ENCODE data around the gene SFXN1. TPM values are rescaled to one million over a fixed set of nuclear protein-coding genes. Genes with fewer than 3 reads are reported as not detected.

SFXN1 gene
- total RNA-seq, 1 donor = 40.9 TPM

DNA sequence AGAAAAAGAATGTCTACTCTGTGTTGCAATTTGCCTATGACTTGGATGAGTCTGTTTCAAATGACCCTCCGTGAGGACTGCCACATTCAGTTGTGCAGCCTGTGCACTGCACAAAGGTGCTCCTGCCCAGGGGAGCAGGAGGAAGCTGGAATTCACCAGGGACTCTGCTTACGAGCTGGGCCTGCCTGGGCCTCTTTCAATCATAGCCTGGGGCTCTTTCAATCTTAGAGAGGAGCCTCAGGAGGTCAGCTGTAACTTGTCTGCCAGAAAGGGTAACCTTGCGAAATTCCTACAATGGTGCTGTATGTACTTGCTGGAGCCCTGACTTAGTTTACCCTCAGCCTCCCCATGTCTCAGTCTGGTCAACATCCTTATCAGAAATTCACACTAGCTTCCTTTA, 8.4 kb upstream of the SFXN1 start:
- no peak for DNase-seq (ENCODE audit: insufficient read length, low spot score, missing footprints)
- H3K9me3 ChIP-seq (ENCODE audit: low read depth, low read length) = no peaks in the 10 kb centered on the region
- TF ChIP-seq, protein P1, sequence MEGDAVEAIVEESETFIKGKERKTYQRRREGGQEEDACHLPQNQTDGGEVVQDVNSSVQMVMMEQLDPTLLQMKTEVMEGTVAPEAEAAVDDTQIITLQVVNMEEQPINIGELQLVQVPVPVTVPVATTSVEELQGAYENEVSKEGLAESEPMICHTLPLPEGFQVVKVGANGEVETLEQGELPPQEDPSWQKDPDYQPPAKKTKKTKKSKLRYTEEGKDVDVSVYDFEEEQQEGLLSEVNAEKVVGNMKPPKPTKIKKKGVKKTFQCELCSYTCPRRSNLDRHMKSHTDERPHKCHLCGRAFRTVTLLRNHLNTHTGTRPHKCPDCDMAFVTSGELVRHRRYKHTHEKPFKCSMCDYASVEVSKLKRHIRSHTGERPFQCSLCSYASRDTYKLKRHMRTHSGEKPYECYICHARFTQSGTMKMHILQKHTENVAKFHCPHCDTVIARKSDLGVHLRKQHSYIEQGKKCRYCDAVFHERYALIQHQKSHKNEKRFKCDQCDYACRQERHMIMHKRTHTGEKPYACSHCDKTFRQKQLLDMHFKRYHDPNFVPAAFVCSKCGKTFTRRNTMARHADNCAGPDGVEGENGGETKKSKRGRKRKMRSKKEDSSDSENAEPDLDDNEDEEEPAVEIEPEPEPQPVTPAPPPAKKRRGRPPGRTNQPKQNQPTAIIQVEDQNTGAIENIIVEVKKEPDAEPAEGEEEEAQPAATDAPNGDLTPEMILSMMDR (IDR thresholded peaks at IDR 0.05; ENCODE audit: extremely low read depth, low read depth, low read length) = no peak
- peaks cover 13% of the 10 kb centered on the region for H3K27me3 ChIP-seq (ENCODE audit: insufficient read depth, low read length)
- H4K20me1 ChIP-seq (ENCODE audit: insufficient read depth, low read length) = no peaks in the 10 kb centered on the region
- no peak overlapping the region for H3K4me2 ChIP-seq (ENCODE audit: insufficient read depth, low read length)
- H3K4me1 ChIP-seq (ENCODE audit: insufficient read depth, low read length) = no peaks in the 10 kb centered on the region
- H2AFZ ChIP-seq (ENCODE audit: low read length) = no peak overlapping the region
- no peak overlapping the region for H3K27ac ChIP-seq (ENCODE audit: low read depth, low read length)
- H3K79me2 ChIP-seq (ENCODE audit: insufficient read depth, low read length) = no peaks in the 10 kb centered on the region
- no peaks in the 10 kb centered on the region for H3K36me3 ChIP-seq (ENCODE audit: insufficient read depth, low read length)
- no peak overlapping the region for H3K4me3 ChIP-seq (ENCODE audit: insufficient read depth, low read length)

DNA sequence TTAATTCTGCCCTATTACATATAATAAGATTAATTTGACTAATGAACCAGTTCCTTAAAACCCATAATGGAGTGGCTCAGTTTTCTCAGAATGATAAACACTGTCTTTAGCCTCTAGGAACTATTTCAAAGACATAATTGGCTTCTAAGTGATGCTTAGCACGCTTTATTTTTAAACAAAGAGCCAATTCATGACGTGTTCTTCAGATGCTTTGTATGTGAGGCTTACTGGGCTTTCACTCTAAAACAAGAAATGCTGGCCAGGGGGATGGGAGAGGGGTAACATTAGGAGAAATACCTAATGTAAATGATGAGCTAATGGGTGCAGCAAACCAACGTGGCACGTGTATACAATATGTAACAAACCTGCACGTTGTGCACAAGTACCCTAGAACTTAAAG, 7.6 kb upstream of the SFXN1 start:
- no peaks in the 10 kb centered on the region for H4K20me1 ChIP-seq (ENCODE audit: insufficient read depth, low read length)
- H3K27me3 ChIP-seq (ENCODE audit: insufficient read depth, low read length) = peaks cover 13% of the 10 kb centered on the region
- no peak overlapping the region for H3K4me2 ChIP-seq (ENCODE audit: insufficient read depth, low read length)
- no peak for DNase-seq (ENCODE audit: insufficient read length, low spot score, missing footprints)
- TF ChIP-seq, protein P1 (IDR thresholded peaks at IDR 0.05; ENCODE audit: extremely low read depth, low read depth, low read length) = no peak
- H2AFZ ChIP-seq (ENCODE audit: low read length) = no peak overlapping the region
- no peak overlapping the region for H3K27ac ChIP-seq (ENCODE audit: low read depth, low read length)
- no peaks in the 10 kb centered on the region for H3K79me2 ChIP-seq (ENCODE audit: insufficient read depth, low read length)
- no peaks in the 10 kb centered on the region for H3K4me1 ChIP-seq (ENCODE audit: insufficient read depth, low read length)
- no peak overlapping the region for H3K4me3 ChIP-seq (ENCODE audit: insufficient read depth, low read length)
- H3K36me3 ChIP-seq (ENCODE audit: insufficient read depth, low read length) = no peaks in the 10 kb centered on the region
- no peaks in the 10 kb centered on the region for H3K9me3 ChIP-seq (ENCODE audit: low read depth, low read length)

DNA sequence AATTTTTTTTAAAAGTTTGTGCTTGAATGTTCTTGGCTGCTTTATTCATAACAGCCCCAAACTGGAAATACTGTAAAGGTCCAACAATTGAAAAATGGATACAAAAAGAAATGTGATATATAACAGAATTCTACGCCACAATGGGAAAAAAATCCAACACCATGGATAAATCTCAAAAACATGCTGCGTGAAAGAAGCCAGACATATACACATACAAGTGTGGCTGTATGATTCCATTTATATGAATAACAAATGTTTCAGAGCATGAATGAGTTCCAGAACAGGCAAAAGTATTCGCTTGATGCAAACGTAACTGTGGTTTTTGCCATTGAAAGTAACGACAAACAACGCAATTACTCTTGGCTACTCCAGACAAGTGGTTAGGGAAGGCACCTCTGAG, 7.2 kb upstream of the SFXN1 start:
- TF ChIP-seq, protein P1 (IDR thresholded peaks at IDR 0.05; ENCODE audit: extremely low read depth, low read depth, low read length) = no peak
- H3K9me3 ChIP-seq (ENCODE audit: low read depth, low read length) = no peaks in the 10 kb centered on the region
- H3K4me3 ChIP-seq (ENCODE audit: insufficient read depth, low read length) = no peak overlapping the region
- H2AFZ ChIP-seq (ENCODE audit: low read length) = no peak overlapping the region
- peaks cover 13% of the 10 kb centered on the region for H3K27me3 ChIP-seq (ENCODE audit: insufficient read depth, low read length)
- no peak overlapping the region for H3K27ac ChIP-seq (ENCODE audit: low read depth, low read length)
- no peaks in the 10 kb centered on the region for H4K20me1 ChIP-seq (ENCODE audit: insufficient read depth, low read length)
- no peak overlapping the region for H3K4me2 ChIP-seq (ENCODE audit: insufficient read depth, low read length)
- no peaks in the 10 kb centered on the region for H3K4me1 ChIP-seq (ENCODE audit: insufficient read depth, low read length)
- H3K79me2 ChIP-seq (ENCODE audit: insufficient read depth, low read length) = no peaks in the 10 kb centered on the region
- no peak for DNase-seq (ENCODE audit: insufficient read length, low spot score, missing footprints)
- no peaks in the 10 kb centered on the region for H3K36me3 ChIP-seq (ENCODE audit: insufficient read depth, low read length)

DNA sequence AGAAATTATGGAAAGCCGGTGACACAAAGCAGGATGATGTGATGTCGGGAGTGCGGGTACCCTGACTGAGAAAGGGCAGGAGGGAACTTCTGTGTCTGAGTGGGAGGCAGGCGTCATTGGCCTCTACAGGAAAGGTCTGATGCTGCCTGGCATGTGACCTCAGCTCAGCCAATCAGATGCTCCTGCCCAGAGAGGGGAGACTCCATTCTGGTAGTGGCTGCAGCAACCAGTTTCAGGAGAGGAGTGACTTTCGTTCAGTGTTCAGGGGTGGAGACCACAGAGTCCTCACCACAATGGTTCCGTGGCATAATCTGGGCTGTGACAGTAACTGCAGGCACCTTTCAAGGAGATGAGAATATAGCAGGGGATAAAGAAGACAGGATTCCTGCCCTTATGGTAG, 6.7 kb upstream of the SFXN1 start:
- Histone ChIP-seq H3K4me2 (ENCODE audit: insufficient read depth, low read length) (no peak overlapping the region), H3K9me3 (ENCODE audit: low read depth, low read length) (no peaks in the 10 kb centered on the region), H4K20me1 (ENCODE audit: insufficient read depth, low read length) (no peaks in the 10 kb centered on the region), H3K4me3 (ENCODE audit: insufficient read depth, low read length) (no peak overlapping the region), H3K79me2 (ENCODE audit: insufficient read depth, low read length) (no peaks in the 10 kb centered on the region), H3K36me3 (ENCODE audit: insufficient read depth, low read length) (no peaks in the 10 kb centered on the region), H3K4me1 (ENCODE audit: insufficient read depth, low read length) (no peaks in the 10 kb centered on the region), H3K27me3 (ENCODE audit: insufficient read depth, low read length) (peaks cover 13% of the 10 kb centered on the region), H2AFZ (ENCODE audit: low read length) (no peak overlapping the region), H3K27ac (ENCODE audit: low read depth, low read length) (no peak overlapping the region)
- no peak for DNase-seq (ENCODE audit: insufficient read length, low spot score, missing footprints)
- TF ChIP-seq, protein P1 (IDR thresholded peaks at IDR 0.05; ENCODE audit: extremely low read depth, low read depth, low read length) = no peak

Measured in osteoblast (primary cell).